GM11168 (cell line): ENCODE measurements around the gene LRRC3.
"Not testable (repeated sequence)": the region's sequence is repeated elsewhere in the genome, so short reads cannot be mapped to it uniquely, and the experiment has no call there.

Experiments
- in situ Hi-C: fragments of 300-500 bp; cut with MboI; formaldehyde crosslinking; loops from one replicate; pipeline ENCODE4 v1.12.0; 2022; ENCODE audit warnings: low sequenced_read_pairs; ENCODE audit not compliant: unreplicated experiment

The LRRC3 gene

GRCh38 chr21:44454747-44455523 is at the start of gene LRRC3:
Gene LRRC3 (plus strand): TSS chr21:44455510. CDS start chr21:44456645, 1,135 bp downstream.
- in situ Hi-C loops: no loop called here

DNA sequence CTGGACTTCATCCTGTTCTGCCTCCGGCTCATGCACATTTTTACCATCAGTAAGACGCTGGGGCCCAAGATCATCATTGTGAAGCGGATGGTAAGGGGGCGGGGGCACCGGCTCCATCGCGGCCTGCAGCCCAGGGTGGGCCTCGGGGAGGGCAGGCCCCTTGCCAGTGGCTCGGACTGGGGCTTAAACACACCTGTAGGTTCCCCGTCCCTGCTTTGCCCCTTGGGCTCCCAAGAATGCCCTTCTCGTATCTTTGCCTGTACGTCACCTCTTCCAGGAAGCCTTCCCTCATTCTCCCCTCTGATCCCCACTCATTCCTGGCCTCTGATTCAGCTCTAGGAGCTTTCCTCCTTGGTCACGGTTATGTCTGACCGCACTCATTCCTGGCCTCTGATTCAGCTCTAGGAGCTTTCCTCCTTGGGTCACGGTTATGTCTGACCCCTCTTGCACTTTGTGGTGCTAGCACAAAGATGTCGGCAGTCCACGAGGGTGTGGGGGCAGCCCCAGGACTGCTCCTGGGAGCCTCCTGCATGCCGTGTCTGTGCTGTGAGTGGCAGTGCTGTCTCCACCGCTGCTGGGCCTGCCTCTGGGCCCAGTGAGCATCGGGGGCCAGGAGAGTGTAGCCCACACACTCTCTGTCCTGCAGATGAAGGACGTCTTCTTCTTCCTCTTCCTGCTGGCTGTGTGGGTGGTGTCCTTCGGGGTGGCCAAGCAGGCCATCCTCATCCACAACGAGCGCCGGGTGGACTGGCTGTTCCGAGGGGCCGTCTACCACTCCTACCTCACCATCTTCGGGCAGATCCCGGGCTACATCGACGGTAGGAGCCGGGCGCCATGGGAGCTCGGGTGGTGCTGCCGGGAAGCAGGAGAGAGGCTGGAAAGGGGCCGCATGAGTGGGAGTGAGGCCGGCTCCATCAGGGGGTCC is 49.1 kb upstream of the LRRC3 start:
- in situ Hi-C loops: no loop called here

DNA sequence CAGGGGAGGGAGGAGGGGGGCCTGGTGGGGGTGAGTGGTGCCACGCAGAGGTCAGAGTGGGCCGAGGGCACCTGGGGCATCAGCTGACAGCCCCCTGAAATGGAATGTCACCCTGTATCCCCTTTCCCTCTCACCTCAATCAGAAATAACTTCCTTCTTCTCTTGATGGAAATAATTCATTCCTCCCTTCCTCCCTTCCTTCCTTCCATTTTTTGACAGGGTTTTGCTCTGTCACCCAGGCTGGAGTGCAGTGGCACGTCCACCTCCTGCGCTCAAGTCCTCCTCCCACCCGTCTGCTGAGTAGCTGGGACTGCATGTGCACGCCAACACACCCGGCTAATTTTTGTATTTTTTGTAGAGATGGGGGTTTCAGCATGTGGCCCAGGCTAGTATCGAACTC is 48.4 kb upstream of the LRRC3 start:
- in situ Hi-C loops: no loop called here

DNA sequence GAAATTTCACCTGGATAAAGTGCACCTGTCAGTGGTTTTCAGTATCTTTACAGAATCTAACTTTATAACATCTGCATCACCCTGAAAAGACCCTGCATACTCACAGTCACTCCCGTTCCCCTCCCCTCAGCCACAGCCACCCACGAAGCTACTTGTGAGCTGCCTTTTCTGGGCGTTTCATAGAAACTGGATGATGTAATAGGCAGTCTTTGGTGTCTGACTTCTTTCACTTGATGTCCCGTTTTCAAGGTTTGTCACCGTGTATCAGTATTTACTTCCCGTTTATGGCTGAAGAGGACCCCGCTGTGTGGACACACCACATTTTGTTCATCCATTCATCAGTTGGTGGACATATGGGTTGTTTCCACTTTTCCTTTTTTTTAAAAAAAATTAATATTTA is 47.8 kb upstream of the LRRC3 start:
- in situ Hi-C loops: no loop called here

DNA sequence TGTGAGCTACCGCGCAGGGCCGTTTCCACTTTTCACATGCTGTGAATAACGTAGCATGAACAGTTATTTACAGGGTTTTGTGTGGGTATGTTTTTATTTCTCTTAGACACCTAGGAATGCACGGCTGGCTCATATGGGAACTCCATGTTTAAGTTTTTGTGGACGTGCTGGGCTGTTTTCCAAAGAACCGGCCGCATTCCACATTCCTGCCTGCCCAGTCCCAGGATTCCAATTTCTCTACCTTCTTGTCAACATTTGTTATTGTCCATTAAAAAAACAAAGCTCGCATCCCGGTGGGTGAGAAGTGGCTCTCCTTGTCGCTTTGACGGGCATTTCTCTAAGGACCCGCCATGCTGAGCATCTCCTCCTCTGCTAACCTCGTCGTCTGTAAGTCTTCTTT is 47.1 kb upstream of the LRRC3 start:
- in situ Hi-C loops: no loop called here

- in situ Hi-C loops: no loop called here
Measured at GRCh38 chr21:44413566-44414290, 41.6 kb upstream of the LRRC3 start.

DNA sequence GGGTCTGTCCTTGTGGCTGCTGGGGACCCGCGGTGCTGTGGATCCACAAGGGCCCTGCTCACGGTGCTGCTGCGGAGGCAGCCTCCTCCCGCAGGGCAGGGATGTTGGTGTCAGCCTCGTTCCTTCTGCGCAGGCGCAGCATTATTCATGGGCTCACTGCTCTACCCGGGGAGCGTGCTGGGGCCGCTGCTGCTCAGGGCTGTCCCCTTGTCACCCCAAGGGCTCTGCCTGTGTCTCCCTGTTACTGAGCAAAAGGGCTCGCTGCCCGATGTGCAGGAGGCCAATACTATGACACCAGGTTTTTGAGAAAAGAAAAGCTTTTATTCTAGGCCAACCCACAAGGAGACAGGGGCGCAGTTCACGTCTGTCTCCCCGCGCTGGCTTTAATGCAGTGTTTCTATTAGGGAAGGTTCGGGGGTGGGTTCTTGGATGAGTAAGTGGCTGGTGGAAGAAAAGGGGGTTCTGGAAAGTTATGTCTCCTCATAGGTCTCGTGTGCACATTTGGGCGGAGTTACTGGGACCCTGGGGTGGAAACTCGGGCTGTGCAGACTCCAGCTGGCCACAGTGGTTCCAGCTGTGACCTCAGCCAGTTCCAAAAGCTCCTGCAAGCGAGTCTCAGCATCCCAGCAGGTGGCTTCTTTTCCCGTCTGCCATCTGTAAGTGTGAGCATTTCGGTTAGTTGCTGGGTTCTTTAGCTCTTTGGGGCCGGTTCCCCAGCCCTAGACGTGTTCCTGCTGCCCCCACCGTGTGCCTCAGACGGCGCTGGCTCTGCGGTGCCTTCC is 40.8 kb upstream of the LRRC3 start:
- in situ Hi-C loops: no loop called here

DNA sequence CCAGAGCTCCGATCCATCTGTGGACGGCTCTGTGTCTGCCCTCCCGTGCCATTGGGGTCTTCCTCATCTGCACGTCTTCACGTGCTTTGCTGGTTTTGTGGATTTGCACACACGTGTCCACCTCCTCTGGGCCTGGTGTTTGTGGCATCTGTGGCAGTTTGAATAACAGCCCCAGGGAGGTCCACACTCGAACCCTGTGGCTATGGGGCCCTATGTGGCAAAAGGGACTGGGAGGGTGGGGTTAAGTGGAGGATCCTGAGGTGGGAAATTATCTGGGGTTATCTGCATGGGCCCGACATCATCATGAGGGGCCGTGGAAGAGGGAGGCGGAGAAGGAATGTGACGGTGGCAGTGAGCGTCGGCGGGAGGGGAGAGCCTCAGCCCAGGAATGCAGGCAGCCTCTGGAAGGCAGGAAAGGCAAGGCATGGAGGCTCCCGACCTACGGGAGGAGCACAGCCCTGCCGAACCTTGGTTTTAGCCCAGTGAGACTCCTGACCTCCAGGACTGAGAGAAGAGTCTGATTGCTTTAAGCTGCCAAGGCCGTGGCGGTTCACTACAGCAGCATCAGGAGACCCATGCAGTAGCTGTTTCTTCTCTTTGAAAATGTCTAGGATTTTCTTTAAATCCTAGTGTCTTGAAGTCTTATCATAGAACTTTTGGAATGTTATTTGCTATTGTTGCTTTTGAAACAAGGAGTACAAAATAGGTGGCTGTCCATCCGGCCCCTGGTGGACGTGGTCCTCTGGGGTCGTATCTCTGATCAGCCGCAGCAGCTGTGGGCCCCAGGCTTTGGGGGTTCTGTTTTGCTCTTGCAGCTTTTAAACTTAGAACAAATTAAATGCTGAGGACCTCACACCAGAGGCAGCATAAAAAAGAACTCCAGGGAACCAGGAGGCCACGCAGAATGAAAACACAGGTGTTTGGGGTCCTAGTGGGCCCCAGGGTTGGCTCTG is 40.0 kb upstream of the LRRC3 start:
- in situ Hi-C loops: no loop called here

DNA sequence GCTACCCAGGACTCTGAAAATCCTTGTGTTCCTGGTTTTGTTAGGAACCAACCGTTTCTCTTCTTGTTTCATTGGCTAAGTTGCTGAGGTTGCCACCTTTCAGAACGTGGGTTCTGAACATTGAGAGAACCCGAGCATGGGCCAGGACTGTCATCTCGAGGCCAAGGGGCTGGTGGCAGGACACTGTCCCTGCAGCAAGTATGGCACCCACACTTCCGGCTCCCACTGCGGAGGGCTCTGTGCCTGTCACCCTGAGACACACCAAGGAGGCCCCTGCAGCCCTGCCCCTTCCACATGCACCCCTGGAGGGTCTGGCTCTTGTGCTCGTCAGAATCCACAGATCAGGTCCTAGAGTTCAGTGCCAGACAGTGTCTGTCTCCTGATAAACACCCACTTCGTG is 39.1 kb upstream of the LRRC3 start:
- in situ Hi-C loops: no loop called here

DNA sequence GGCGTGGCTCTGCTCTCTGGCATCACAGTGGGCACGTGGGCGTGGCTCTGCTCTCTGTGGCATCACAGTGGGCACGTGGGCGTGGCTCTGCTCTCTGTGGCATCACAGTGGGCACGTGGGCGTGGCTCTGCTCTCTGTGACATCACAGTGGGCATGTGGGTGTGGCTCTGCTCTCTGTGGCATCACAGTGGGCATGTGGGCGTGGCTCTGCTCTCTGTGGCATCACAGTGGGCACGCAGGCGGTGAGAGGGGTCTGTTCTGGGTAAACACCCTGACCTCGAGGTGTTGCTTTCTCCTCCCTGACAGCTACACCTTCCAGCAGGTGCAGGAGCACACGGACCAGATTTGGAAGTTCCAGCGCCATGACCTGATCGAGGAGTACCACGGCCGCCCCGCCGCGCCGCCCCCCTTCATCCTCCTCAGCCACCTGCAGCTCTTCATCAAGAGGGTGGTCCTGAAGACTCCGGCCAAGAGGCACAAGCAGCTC is 37.6 kb upstream of the LRRC3 start:
- in situ Hi-C loops: not testable (repeated sequence)

DNA sequence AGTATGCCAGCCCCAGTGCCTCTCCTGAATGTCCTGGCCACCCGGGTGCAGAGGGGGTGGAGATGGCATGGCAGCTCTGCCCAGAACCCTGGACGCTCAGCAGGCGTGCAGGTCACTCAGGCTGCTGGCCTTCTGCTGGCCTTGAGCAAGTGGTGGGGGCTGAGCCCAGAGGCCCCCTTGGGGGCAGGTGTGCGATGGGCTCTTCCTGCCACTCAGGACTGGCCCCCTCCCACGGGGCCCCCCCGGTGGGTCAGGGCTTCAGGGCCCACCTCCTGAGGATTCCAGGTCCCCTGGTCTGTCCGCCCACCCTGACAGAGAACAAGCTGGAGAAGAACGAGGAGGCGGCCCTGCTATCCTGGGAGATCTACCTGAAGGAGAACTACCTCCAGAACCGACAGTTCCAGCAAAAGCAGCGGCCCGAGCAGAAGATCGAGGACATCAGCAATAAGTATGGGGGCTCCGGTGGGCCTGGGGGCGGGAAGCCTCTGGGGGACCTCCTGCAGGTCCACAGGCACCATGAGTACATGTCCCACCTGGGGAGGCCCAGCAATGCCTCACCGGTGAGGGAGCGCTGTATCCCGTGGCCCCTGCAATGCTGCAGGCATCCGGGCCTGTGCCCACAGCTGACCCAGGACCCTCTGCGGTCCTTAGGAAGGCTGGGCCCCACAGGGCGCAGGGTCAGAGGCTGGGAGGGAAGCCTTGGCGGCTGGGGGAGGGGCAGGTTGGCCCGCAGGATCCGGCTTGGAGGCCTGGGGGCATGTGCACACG is 37.0 kb upstream of the LRRC3 start:
- in situ Hi-C loops: no loop called here

DNA sequence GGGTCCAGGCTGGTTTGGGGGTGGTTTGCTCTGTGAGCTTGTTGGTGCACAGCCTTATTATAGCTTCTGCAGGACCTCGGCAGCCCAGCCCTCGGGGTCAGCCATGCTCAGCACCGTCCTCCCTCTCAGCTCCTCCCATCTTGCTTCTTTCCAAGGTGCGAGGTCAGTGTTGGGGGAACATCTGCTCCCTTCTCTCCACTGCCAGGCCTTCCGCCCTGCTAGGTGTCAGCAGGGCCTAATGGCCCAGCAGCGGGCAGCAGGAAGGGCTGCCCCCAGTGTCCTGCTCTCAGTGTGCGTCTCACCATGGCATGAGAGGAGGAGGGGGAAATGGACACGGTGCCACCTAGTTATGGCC is 36.5 kb upstream of the LRRC3 start:
- in situ Hi-C loops: no loop called here

DNA sequence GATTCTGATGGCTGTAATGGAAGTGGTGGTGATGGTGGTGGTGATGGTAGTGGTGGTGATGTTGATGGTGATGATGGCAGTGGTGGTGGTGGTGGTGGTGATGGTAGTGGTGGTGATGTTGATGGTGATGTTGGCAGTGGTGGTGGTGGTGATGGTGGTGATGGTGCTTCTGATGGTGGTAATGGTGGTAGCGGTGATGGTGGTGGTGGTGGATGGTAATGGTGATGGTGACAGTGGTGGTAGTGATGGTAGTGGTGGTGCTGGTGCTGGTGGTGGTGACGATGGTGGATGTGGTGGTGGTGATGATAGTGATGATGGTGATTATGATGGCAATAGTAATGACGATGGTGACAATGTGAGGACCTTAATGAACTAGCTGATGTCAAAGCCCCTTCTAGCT is 35.6 kb upstream of the LRRC3 start:
- in situ Hi-C loops: no loop called here

GRCh38 chr21:44420416-44421205 is 34.7 kb upstream of the LRRC3 start:
- in situ Hi-C loops: no loop called here

- in situ Hi-C loops: no loop called here
Measured at GRCh38 chr21:44421901-44422840, 33.1 kb upstream of the LRRC3 start.

DNA sequence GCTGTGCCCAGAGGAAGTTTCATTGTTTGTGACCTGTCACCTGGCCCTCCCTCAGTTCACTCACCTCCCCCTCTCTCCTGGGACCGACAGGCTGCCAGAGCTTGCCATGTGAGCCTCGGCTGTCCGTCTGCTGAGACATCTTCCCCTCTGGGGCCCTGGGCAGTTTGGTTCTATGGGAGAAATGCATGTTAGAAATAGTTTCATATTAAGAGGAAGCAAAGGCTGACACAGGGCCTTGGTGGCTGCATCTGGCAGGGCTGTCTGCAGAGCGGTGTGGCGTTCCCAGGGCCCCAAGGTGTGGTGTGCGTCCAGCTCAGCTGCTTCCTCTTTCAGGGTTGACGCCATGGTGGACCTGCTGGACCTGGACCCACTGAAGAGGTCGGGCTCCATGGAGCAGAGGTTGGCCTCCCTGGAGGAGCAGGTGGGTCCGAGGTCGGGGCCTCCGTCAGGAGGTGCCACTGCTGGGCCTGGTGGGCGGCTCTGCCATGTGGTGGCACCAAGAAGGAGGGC is 31.9 kb upstream of the LRRC3 start:
- in situ Hi-C loops: no loop called here
